Activated naive CD8-positive, alpha-beta T cell (primary cell): ENCODE measurements around the gene ATP5MK.
"Not testable (repeated sequence)": the region's sequence is repeated elsewhere in the genome, so short reads cannot be mapped to it uniquely, and the experiment has no call there.

Experiments
- H3K27ac Mint-ChIP-seq: one replicate; pipeline ENCODE4 v1.8.0; 2021; ENCODE audit warnings: mixed read lengths
- H3K27me3 Mint-ChIP-seq: one replicate; pipeline ENCODE4 v1.8.0; 2021; ENCODE audit warnings: mixed read lengths
- H3K36me3 Mint-ChIP-seq: one replicate; pipeline ENCODE4 v1.8.0; 2021; ENCODE audit warnings: mixed read lengths
- H3K4me1 Mint-ChIP-seq: one replicate; pipeline ENCODE4 v1.8.0; 2021; ENCODE audit warnings: low read depth, mixed read lengths
- H3K4me3 Mint-ChIP-seq: one replicate; pipeline ENCODE4 v1.8.0; 2021; ENCODE audit warnings: mild to moderate bottlenecking, mixed read lengths
- H3K9me3 Mint-ChIP-seq: one replicate; pipeline ENCODE4 v1.8.0; 2021; ENCODE audit warnings: low read depth, mixed read lengths

The ATP5MK gene

DNA sequence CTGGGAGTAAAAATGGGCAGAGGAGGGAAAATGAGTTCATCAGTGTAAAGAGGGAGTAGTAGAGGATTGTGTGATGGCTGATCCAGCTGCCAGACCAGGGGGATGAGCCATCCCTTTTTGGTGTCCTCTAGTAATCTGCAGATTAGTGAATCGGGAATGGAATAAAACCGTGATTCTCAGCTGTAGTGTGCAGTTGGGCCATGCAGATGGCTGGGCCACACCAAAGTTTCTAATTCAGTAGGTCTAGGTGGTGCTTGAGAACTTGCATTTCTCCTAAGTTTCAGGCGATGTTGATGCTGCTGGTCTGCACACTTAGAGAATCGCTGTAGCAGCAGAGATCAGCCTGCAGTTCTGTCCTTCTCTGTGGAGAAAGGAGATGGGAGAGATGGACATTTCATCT, 22.8 kb upstream of the ATP5MK start:
- Mint-ChIP-seq H3K4me1 (no peaks in the 10 kb centered on the region), H3K27me3 (no peaks in the 10 kb centered on the region), H3K36me3 (peaks cover 30% of the 10 kb centered on the region), H3K4me3 (no peak overlapping the region), H3K9me3 (no peaks in the 10 kb centered on the region), H3K27ac (no peak overlapping the region)

DNA sequence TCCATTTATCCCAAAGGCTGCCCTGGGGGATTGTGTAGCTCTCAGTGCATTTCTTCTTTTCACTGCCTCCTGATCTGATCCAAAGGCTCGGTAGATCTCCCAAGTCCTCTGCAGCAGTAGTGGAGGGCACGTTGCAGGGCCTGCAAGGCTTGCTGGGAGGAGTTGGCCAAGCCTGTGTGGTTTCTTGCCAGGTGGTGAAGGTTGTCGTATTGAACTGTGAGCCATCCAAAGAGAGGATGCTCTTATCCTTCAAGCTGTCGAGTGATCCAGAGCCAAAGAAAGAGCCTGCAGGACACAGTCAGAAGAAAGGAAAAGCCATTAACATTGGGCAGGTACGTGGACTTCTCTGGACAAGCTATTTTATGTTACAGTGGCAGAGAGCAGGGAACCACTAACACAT, 21.3 kb upstream of the ATP5MK start:
- no peaks in the 10 kb centered on the region for H3K9me3 Mint-ChIP-seq
- no peaks in the 10 kb centered on the region for H3K27me3 Mint-ChIP-seq
- H3K4me1 Mint-ChIP-seq = no peaks in the 10 kb centered on the region
- peaks cover 27% of the 10 kb centered on the region for H3K36me3 Mint-ChIP-seq
- no peak overlapping the region for H3K27ac Mint-ChIP-seq
- no peak overlapping the region for H3K4me3 Mint-ChIP-seq

DNA sequence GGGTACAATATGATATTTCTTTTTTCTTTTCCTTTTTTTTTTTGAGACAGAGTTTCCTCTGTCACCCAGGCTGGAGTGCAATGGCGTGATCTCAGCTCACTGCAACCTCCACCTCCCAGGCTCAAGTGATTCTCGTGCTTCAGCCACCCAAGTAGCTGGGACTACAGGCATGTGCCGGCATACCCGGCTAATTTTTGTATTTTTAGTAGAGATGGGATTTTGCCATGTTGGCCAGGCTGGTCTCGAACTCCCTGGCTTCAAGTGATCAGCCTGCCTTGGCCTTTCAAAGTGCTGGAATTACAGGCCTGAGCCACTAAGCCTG, 20.8 kb upstream of the ATP5MK start:
- H3K9me3 Mint-ChIP-seq, H3K4me1 Mint-ChIP-seq, H3K27me3 Mint-ChIP-seq, H3K4me3 Mint-ChIP-seq, H3K27ac Mint-ChIP-seq: not testable (repeated sequence)
- peaks cover 27% of the 10 kb centered on the region for H3K36me3 Mint-ChIP-seq

DNA sequence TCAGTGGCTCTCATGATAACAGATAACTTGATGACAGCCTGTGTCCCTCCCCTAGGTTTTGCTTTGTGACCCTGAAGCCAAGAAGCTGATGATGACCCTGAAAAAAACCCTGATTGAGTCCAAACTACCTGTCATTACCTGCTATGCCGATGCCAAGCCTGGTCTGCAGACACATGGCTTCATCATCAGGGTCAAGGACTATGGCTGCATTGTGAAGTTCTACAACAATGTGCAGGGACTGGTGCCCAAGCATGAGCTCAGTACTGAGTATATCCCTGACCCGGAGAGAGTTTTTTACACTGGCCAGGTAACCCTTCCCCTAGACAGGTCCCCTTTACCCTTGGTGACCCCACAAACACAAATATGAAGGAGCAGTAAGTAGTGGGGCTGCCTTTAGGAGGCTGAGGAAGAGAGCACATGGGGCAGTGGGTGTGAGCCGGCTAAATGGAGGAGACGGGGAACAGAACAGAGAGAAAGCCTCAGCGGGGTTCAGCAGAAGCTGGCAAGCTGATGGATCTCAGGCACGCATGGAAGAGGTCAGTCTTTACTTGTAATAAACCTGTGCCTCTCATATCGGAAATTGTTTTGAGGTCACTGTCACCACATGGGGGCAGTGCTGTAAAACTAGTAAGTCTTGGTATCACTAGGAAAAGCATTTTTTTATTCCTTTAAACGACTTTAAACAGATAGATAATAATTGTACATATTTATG, 20.3 kb upstream of the ATP5MK start:
- H3K27me3 Mint-ChIP-seq = no peaks in the 10 kb centered on the region

DNA sequence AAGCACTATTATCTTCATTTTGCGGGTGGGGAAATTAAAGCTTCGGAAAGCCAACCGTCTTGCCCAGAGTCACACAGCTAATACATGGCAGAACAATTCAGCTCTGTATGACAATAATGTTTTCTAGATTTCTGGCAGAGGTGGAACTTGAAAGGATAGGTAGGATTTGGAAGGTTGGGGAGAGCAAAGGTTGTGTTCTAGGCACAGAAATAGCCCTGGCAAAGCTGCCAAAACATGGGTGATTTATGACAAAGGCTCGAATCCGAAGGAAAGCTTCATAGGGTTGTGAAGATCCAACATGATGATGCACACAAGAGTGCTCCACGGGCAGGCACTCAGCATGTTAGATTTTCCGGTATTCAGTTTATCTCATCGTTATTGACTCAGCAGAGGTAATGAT, 19.3 kb upstream of the ATP5MK start:
- H3K9me3 Mint-ChIP-seq = no peaks in the 10 kb centered on the region
- H3K36me3 Mint-ChIP-seq = peaks cover 25% of the 10 kb centered on the region
- H3K27ac Mint-ChIP-seq = no peak overlapping the region
- no peaks in the 10 kb centered on the region for H3K4me1 Mint-ChIP-seq
- no peaks in the 10 kb centered on the region for H3K27me3 Mint-ChIP-seq
- no peak overlapping the region for H3K4me3 Mint-ChIP-seq

More for the DNA sequence above, 20.3 kb upstream of the ATP5MK start:
- Mint-ChIP-seq H3K9me3 (no peaks in the 10 kb centered on the region), H3K4me1 (no peaks in the 10 kb centered on the region), H3K27ac (no peak overlapping the region), H3K4me3 (no peak overlapping the region), H3K36me3 (peaks cover 27% of the 10 kb centered on the region)

DNA sequence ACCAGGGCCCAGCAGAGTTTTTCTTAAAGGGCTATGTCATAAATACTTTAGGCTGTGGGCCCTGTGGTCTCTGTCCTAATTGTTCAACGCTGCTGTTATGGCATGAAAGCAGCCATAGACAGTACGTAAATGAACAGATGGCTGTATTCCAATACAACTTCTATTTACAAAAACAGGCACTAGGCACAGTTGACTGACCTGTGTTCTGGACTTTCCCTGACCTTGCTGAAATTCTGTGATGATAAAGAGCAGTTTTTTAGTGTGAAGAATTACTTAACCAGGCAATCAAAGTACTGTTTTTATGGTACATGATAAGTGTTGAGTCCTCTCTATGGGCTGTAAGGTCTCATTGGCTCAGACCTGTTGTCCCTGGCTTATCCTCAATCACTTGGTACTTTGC, 17.3 kb upstream of the ATP5MK start:
- H3K4me3 Mint-ChIP-seq = no peak overlapping the region
- H3K4me1 Mint-ChIP-seq = no peaks in the 10 kb centered on the region
- no peaks in the 10 kb centered on the region for H3K9me3 Mint-ChIP-seq
- no peak overlapping the region for H3K27ac Mint-ChIP-seq
- peaks cover 25% of the 10 kb centered on the region for H3K36me3 Mint-ChIP-seq
- H3K27me3 Mint-ChIP-seq = no peaks in the 10 kb centered on the region

DNA sequence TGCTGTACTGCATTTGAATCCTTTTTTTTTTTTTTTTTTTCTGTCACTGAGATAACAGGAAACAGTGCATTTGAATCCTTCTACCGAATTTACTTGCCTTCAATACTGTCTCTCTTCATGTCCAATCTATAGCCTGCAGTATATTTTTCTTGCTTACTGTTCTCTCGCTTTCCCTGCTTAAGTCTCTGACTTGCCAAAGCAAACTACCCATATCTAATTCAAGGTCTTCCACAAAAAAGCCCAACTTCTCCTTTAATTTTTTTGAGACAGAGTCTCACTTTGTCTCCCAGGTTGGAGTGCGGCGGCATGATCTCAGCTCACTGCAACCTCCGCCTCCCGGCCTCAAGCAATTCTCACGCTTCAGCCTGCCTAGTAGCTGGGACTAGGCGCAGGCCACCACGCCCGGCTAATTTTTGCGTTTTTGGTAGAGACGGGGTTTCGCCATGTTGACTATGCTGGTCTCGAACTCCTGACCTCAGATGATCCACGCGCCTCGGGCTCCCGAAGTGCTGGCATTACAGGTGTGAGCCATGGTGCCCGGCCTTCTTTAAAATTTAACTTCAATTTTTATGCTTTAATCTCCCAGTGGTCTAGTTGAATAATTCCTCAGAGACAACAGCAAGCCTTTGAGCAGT, 1.0 kb upstream of the ATP5MK start:
- Mint-ChIP-seq H3K27ac (peak overlapping the region; percentile 95), H3K4me1 (peaks cover 56% of the 10 kb centered on the region), H3K4me3 (peak overlapping the region; percentile 99), H3K9me3 (no peaks in the 10 kb centered on the region), H3K36me3 (peaks cover 11% of the 10 kb centered on the region), H3K27me3 (no peaks in the 10 kb centered on the region)

DNA sequence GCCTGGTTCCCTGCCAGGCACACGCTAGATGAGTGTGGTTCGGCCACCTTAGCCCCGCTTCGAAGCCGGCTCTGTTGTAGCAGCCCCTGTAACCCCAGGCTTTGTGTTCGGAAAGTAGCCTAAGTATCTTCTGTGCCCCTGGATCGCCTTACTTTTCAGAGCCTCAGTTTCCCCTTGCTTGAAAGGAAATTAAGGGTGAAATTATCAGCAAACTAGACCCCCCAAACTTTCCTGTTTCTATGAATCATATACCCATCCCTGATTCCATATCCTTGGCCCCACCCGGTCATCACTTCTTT, 463 bp upstream of the ATP5MK start:
- H3K36me3 Mint-ChIP-seq = peaks cover 11% of the 10 kb centered on the region
- H3K4me1 Mint-ChIP-seq = peaks cover 56% of the 10 kb centered on the region
- peak overlapping the region; percentile 99 for H3K4me3 Mint-ChIP-seq
- peak overlapping the region; percentile 95 for H3K27ac Mint-ChIP-seq
- no peaks in the 10 kb centered on the region for H3K27me3 Mint-ChIP-seq
- H3K9me3 Mint-ChIP-seq = no peaks in the 10 kb centered on the region

DNA sequence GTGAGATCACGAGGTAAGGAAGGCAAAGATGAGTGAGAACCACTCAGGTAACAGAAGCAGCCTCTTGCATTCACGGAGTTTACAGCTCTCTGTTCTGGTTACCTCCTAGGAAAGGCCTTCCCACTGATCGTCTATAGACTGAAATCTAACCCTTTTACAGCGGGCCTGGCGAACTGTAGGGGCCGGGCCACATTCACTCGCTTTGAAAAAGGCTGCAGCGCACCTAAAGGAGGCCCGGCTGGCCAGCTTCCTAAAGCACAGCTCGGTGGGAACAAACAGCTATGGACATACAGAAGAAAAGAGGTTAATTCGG, 565 bp downstream of the ATP5MK start:
- Mint-ChIP-seq H3K36me3 (peaks cover 11% of the 10 kb centered on the region), H3K27ac (peak overlapping the region; percentile 95), H3K4me1 (peaks cover 56% of the 10 kb centered on the region), H3K9me3 (no peaks in the 10 kb centered on the region), H3K4me3 (peak overlapping the region; percentile 99), H3K27me3 (no peaks in the 10 kb centered on the region)

DNA sequence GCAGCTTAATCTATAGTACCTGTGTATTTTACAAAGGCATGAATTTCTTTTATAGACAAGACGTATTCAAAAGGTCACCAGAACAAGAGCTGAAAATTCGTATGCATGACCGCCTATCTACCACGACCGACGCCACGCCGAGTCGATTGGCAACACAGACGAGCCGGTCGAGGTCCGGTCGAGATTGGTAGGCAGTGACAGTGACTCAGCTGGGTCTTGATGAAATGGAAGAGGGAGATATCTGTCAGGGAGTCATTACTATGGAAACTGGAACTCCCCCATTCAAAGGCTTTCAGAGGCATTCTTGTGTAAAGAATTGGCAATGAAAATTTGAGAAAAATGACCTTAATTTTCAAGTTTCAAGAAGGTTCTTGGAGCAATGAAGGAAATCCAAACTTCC, 2.1 kb downstream of the ATP5MK start:
- Mint-ChIP-seq H3K4me1 (peaks cover 49% of the 10 kb centered on the region), H3K27me3 (no peaks in the 10 kb centered on the region), H3K27ac (peak overlapping the region; percentile 79), H3K9me3 (no peaks in the 10 kb centered on the region), H3K4me3 (peak overlapping the region; percentile 80), H3K36me3 (peaks cover 8% of the 10 kb centered on the region)

DNA sequence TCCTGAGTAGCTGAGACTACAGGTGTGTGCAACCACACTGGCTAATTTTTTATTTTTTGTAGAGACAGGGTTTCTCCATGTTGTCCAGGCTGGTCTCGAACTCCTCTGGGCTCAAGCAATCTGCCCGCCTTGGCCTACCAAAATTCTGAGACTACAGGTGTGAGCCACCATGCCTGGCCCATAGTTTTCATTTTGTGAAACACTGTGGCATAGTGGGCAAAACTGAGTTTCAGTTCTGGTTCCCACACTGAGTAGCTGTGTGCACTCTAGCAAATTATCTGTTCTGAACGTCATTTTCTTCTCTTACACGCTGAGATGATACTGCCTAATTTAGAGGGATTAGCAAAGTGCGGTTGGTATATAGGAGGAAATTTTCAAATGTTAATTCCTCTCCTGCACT, 13.5 kb downstream of the ATP5MK start:
- Mint-ChIP-seq H3K4me3 (no peak overlapping the region), H3K4me1 (no peaks in the 10 kb centered on the region), H3K27me3 (no peaks in the 10 kb centered on the region), H3K9me3 (no peaks in the 10 kb centered on the region), H3K27ac (no peak overlapping the region), H3K36me3 (peaks cover 3% of the 10 kb centered on the region)

DNA sequence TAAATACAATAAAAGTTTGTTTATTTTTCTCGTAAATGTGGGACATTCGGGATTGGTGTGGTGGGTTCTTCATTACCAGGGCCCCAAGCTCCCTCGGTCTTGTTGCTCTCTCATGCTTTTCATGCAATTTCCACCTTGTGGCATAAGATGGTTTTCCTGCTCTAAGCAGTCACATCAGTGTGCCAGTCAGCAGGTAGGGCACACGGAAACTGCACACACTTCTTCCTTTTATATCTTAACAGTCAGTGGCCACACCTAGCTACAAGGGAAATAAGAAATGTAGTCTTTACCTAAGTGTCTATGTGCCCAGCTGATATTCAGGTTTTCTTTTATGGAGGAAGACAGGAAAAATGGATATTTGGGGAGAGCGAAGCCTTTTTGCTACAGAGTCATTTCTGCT, 22.0 kb downstream of the ATP5MK start:
- H3K4me3 Mint-ChIP-seq = no peak overlapping the region
- H3K27ac Mint-ChIP-seq = no peak overlapping the region
- peaks cover 13% of the 10 kb centered on the region for H3K36me3 Mint-ChIP-seq
- no peaks in the 10 kb centered on the region for H3K27me3 Mint-ChIP-seq
- no peaks in the 10 kb centered on the region for H3K9me3 Mint-ChIP-seq
- peaks cover 12% of the 10 kb centered on the region for H3K4me1 Mint-ChIP-seq

DNA sequence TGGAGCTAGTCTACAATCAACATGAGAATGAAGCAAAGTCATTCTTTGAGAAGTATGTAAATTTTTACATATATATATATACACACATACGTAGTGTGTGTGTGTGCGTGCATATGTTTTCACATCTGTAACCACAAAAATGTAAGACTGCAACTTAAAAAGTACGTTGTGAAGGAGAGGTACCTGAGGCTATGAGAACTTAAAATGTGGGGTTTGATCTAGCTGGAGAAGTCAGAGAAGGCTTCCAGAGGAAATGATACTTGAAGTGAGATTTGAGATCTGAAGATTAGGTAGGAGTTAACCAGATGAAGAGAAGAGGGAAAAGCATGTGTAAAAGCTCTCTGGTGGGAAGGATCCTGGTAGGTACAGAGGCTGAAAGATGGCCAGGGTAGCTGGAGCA, 22.7 kb downstream of the ATP5MK start:
- Mint-ChIP-seq H3K27ac (peak overlapping the region; percentile 2), H3K36me3 (peaks cover 13% of the 10 kb centered on the region), H3K9me3 (no peaks in the 10 kb centered on the region), H3K27me3 (no peaks in the 10 kb centered on the region), H3K4me1 (peaks cover 14% of the 10 kb centered on the region), H3K4me3 (no peak overlapping the region)

DNA sequence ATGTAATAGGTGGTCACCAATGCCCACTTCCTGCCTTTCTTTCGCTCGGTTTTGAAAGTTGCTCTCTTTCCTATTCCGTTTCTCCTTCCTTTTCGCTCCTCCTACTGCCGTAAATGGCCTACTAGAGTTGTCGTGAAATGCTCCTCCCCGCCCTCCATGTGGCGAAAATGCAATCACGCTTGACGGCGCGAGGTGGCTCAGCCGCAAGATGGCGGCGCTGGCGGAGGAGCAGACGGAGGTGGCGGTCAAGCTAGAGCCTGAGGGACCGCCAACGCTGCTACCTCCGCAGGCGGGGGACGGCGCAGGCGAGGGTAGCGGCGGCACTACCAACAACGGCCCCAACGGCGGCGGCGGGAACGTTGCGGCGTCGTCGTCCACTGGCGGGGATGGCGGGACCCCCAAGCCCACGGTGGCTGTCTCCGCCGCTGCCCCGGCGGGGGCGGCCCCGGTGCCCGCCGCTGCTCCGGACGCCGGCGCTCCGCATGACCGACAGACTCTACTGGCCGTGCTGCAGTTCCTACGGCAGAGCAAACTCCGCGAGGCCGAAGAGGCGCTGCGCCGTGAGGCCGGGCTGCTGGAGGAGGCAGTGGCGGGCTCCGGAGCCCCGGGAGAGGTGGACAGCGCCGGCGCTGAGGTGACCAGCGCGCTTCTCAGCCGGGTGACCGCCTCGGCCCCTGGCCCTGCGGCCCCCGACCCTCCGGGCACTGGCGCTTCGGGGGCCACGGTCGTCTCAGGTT, 28.3 kb downstream of the ATP5MK start, which contains the start of gene TAF5:
Gene TAF5 (plus strand): TSS at position 195 of the 737 bp plus-strand sequence. CDS start 14 bp downstream, at position 209.
- H3K4me1 Mint-ChIP-seq = peaks cover 15% of the 10 kb centered on the region
- no peaks in the 10 kb centered on the region for H3K27me3 Mint-ChIP-seq
- H3K27ac Mint-ChIP-seq = peak within 1 kb of the TSS; percentile 91
- peaks cover 2% of the 10 kb centered on the region for H3K36me3 Mint-ChIP-seq
- peak within 1 kb of the TSS; percentile 91 for H3K4me3 Mint-ChIP-seq
- H3K9me3 Mint-ChIP-seq = no peaks in the 10 kb centered on the region

DNA sequence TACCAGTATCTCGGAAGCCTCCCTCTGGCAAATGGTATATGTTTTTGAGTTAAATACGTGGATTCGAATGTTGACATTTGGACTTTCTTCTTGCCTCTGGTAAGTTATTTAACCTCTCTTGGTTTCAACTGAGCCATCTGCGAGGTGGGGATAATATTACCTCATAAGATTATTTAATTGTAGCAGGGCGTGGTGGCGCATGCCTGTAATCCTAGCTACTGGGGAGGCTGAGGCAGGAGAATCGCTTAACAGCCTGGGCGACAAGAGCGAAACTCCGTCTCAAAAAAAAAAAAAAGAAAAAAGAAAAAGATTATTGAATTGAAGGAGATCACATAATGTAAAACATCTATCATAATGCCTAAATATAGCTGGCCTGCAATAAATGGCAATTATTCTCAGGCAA, 28.9 kb downstream of the ATP5MK start:
- Mint-ChIP-seq H3K9me3 (no peaks in the 10 kb centered on the region), H3K36me3 (peaks cover 2% of the 10 kb centered on the region), H3K4me3 (peak overlapping the region; percentile 86), H3K27me3 (no peaks in the 10 kb centered on the region), H3K4me1 (peaks cover 15% of the 10 kb centered on the region), H3K27ac (peak overlapping the region; percentile 88)

DNA sequence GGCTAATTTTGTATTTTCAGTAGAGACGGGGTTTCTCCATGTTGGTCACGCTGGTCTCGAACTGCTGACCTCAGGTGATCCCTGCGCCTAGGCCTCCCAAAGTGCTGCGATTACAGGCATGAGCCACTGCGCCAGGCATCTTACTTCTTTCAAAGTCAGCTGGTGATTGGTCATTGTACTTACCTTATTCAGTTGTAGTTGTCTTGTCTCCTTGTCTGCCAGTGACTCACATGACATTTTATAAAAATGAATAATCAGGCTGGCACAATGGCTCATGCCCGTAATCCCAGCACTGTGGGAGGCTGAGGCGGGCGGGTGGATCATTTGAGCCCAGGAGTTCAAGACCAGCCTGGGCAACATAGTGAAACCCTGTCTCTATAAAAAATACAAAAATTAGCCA, 35.5 kb downstream of the ATP5MK start:
- not testable (repeated sequence) for H3K27ac Mint-ChIP-seq, H3K9me3 Mint-ChIP-seq, H3K36me3 Mint-ChIP-seq, H3K27me3 Mint-ChIP-seq, H3K4me3 Mint-ChIP-seq, H3K4me1 Mint-ChIP-seq
